ENCODE results near the gene DDX43. TPM values are rescaled to one million over a fixed set of nuclear protein-coding genes. Genes with fewer than 3 reads are reported as not detected.
A peak's percentile ranks its signal among the peaks of the same experiment; 100 is the strongest.
"Not testable (repeated sequence)": the region's sequence is repeated elsewhere in the genome, so short reads cannot be mapped to it uniquely, and the experiment has no call there.

DDX43 gene
- total RNA-seq, 1 donor from 2014 or later = 0.62 TPM

DNA sequence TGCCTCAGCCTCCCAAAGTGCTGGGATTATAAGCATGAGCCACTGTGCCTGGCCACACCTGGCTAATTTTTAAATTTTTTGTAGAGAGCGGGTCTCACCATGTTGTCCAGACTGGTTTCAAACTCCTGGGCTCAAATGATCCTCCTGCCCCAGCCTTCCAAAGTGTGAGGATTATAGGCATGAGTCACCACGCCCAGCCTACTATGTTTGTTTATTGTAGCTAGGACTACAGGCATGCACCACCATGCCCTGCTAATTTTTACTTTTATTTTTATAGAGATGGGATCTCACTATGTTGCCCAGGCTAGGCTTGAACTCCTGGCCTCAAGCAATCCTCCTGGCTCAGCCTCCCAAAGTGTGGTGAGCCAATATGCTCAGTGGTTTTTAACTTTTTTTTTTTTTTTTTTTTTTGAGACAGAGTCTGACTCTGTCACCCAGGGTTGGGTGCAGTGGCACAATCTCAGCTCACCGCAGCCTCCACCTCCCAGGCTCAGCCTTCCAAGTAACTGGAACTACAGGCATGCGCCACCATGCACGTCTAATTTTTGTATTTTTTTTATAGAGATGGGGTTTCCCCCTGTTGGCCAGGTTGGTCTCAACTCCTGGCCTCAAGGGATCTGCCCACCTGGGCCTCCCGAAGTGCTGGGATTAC, 12.0 kb upstream of the DDX43 start:
- no peak for ATAC-seq (ENCODE audit: poor library complexity)
- intact Hi-C loops (cut with DNase I) = no loop called here
- no peak for DNase-seq

DNA sequence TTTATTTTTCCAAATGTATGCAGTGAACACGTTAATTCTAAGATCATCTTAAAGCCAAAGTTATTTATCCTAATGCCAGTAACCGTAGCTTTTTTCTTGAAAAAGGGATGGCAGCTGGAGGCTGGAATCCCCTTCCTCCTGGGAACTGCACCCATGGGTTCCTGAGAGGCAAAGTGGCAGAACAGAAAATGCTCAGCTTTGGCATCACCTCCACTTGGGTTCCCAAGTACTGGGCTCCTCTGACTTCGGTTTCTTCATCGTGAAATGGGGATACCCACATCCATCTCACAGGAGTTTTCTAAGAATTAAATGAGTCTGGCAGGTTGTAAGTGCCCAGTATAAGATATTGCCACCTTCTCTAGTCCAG, 6.2 kb upstream of the DDX43 start:
- intact Hi-C loops (cut with DNase I) = no loop called here
- ATAC-seq (ENCODE audit: poor library complexity) = peak; percentile 15
- DNase-seq = no peak

DNA sequence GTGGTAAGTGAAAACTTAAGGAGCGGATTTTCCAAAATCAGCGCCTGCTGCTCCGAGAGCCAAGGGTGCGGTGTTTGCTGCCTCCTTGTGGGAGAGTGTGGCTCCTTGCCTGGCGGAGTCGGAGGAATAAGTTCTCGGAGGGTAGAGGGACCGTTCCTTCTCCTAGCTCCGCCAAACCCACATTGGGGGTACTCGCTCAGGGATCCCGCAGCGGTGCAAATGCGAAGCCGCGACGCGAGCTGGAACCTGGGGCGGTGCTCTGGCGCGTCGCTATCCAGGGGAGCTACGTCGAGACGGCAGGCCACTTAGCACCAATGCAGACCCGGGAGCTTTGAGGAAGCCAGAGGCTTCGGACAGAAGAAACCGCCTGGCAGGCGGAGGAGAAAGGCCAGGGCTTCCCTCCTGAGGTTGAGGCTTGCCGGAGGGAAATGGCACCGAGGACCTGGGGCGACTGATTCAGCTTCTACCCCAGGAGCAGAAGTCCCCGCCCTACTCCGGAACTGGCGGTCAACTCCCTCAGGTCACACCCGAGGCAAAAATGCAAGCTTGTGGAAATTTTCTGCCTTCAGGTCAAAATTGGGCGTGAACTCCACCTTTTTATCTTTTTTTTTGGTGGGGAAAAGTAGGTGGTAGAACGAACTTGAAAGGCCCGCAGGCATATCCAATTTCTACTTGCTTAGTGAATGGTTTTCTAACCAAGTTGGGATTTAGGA, 5.7 kb upstream of the DDX43 start:
- peak; percentile 59 for DNase-seq
- peak; percentile 80 for ATAC-seq (ENCODE audit: poor library complexity)
- intact Hi-C loops (cut with DNase I) = no loop called here

DNA sequence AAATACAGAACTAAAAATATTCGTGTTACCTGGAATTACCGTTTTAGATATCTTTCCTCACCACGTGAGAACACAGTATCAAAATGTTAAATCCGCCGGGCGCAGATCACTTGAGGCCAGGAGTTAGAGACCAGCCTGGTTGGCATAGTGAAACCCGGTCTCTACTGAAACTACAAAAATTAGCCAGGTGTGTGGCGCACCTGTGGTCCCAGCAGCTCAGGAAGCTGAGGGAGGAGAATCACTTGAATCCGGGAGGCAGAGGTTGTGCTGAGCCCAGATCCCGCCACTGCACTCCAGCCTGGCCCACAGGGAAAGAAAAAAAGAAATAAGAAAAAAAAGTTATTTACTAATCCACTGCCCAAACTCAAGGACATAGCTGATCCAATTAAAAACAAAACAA, 4.8 kb upstream of the DDX43 start:
- DNase-seq (no peak), ATAC-seq (ENCODE audit: poor library complexity) (no peak)
- intact Hi-C loops (cut with DNase I) = no loop called here

DNA sequence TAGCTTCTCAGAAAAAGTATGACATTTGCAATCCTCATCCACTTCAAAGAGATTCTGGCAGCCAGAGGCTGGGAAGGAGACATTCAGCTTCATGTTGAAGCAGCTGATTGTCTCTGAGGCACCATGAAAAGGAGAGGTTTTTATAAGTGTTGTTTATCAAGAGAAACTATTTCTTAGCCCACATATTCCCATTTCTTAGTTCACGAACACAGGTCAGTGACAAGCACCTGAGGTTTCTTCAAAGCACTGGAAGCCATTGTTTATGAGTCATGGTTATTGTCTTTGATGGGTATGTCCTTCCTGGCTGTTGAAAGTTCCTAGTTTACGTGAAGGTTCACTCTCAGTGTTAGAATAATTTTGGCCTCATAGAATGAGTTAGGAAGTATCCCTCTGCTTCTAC, 3.0 kb upstream of the DDX43 start:
- DNase-seq (no peak), ATAC-seq (ENCODE audit: poor library complexity) (no peak)
- intact Hi-C loops (cut with DNase I) = no loop called here

DNA sequence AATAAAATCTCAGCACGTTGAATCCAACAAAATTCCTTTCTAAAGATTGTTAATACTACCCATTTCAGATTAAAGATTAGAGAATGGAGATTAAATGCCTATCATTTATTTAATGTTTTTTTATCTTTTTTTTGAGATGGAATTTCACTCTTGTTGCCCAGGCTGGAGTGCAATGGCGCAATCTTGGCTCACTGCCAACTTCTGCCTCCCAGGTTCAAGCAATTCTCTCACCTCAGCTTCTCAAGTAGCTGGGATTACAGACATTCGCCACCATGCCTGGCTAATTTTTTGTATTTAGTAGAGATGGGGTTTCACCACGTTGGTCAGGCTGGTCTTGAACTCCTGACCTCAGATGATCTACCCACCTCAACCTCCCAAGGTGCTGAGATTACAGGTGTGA, 2.4 kb upstream of the DDX43 start:
- DNase-seq; ATAC-seq (ENCODE audit: poor library complexity); intact Hi-C loops (cut with DNase I): not testable (repeated sequence)

DNA sequence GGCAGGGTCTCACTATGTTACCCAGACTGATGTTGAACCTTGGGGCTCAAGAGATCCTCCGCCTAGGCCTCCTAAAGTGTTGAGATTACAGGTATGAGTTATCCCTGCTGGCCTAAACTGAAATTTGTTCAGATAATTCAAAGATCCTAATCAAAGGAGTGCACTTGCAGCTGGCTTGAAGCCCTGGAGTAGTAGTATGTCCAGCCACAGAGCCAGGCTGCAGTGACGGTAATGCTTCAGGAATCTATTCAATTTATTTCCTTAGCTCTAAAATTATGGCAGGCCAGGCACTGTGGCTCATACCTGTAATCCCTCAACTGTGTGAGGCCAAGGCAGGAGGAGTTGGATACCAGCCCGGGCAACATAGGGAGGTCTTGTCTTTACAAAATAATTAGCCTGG, 1.4 kb upstream of the DDX43 start:
- ATAC-seq (ENCODE audit: poor library complexity) (no peak), DNase-seq (no peak)
- intact Hi-C loops (cut with DNase I) = no loop called here

DNA sequence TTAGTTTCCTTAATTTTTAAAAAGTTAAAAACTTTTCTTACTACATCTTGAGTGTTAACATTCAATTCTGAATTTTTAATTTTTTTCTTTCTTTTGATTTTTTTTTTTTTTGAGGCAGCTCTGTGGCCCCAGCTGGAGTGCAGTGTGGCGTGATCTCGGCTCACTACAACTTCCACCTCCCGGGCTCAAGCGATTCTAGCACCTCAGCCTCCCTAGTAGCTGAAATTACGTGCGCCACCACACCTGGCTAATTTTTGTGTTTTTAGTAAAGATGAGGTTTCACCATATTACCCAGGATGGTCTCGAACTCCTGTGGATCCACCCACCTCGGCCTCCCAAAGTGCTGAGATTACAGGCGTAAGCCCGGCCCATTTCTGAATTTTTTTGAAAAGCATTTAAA, 1.2 kb downstream of the DDX43 start:
- no peak for ATAC-seq (ENCODE audit: poor library complexity)
- intact Hi-C loops (cut with DNase I) = no loop called here
- DNase-seq = no peak

DNA sequence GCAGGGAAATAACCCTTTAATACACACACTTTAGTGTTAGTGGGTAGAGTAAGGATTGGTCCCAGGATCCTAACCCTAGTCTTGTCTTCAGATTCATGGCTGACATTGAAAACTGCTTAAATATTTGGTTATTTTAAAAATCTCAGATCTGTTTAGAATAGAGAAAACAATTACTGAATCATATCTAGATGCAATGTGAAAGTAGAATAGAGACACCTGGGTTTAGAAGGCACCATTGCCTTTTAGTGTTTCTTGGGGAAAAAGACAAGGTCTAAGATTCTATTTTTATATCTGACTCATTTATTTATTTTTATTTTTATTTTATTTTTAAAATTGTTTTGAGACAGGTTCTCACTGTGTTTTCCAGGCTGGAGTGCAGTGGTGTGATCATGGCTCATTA, 6.0 kb downstream of the DDX43 start:
- no peak for DNase-seq
- ATAC-seq (ENCODE audit: poor library complexity) = no peak
- intact Hi-C loops (cut with DNase I) = no loop called here

DNA sequence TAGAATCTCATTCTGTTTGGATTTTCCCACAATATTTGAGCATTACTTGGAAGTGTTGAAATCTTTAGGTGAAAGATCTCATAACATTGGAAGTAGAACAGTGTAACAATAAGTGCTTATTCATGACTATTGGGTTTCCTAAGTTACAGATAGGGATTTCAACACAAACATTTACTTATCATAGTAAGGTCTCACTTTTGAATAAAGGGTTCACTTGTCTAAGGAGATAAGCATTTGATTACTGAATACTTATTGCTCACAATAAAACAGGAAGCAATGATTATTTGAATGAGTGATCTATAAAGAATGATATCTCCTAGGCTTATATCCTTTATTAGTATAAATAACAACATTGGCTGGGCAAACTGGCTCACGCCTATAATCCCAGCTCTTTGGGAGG, 14.8 kb downstream of the DDX43 start:
- DNase-seq (no peak), ATAC-seq (ENCODE audit: poor library complexity) (no peak)
- intact Hi-C loops (cut with DNase I) = no loop called here

DNA sequence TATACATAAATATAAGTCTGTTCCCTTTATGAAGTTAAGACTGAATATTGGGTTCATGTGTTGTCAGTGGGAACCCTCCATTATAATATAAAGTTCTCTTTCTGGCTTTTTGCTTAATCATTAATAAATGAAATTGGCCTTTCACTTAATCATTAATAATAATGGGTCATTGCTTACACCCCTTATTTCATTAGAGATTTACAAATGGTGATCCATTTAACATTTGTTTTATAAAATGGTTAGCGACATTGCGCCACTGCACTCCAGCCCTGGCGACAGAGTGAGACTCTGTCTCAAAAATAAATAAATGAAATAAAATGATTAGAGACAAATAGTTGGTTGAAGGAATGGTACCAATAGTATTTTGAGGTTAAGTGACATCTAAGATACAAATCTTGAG, 18.5 kb downstream of the DDX43 start:
- ATAC-seq (ENCODE audit: poor library complexity) (no peak), DNase-seq (no peak)
- intact Hi-C loops (cut with DNase I) = no loop called here

DNA sequence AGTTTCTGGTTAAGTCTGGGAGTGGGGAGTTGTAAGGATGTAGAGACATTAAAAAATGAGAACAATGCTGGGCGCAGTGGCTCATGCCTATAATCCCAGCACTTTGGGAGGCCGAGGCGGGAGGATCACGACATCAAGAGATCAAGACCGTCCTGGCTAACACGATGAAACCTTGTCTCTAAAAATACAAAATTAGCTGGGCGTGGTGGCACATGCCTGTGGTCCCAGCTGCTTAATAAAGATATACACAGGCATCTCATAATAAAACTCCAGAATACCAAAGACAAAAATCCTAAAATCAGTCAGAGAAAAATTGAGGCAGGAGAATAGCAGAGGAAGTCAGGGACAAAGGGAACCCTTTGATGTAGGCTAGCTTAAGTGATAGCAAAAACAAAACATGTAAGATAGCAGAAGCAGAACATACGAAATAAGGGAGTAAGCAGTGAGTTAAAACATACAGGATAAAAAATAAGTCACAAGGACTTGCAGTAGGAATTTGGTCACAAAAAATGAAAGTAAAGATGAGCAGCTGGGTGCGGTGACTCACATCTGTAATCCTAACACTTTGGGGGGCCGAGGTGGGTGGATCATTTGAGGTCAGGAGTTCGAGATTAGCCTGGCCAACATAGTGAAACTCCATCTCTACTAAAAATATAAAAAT, 23.6 kb downstream of the DDX43 start:
- ATAC-seq (ENCODE audit: poor library complexity) (no peak), DNase-seq (no peak)
- intact Hi-C loops (cut with DNase I) = no loop called here

DNA sequence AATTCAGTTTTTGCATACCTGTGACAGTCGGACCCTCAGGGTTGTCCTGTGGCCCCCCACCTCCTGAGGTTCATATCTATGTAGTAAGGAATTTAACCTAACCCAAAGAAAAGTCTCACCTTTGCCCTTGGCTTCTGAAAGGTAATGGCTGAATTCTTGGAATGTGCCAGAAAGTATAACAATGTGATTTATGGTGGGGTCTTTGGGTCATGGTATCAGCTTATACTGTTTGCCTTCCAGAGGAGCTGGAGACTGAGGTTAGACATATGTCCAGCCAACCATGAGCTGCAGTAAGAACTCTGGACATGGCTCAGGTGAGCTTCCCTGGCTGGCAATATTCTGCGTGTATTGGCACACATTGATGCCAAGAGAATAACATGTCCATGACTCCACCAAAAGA, 26.9 kb downstream of the DDX43 start:
- DNase-seq = no peak
- no peak for ATAC-seq (ENCODE audit: poor library complexity)
- intact Hi-C loops (cut with DNase I) = no loop called here

DNA sequence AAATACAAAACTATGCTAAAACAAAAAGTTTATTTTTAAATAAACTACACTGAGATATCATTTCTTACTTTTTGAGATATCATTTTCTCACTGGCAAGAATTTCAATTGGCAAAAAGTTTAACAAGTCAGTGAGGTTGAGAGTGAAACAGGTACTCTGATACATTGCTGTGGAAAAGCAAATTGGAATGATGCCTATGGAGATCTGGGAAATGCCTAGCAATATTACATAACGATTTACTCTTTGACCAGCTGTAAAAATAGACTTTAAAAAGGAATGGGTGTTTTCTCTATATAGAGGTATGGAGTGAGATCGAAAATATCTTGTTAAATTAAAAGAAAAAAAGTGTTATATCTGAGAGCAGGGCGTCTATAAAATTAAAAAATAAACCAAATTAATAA, 40.6 kb downstream of the DDX43 start:
- DNase-seq (no peak), ATAC-seq (ENCODE audit: poor library complexity) (no peak)
- intact Hi-C loops (cut with DNase I) = no loop called here

DNA sequence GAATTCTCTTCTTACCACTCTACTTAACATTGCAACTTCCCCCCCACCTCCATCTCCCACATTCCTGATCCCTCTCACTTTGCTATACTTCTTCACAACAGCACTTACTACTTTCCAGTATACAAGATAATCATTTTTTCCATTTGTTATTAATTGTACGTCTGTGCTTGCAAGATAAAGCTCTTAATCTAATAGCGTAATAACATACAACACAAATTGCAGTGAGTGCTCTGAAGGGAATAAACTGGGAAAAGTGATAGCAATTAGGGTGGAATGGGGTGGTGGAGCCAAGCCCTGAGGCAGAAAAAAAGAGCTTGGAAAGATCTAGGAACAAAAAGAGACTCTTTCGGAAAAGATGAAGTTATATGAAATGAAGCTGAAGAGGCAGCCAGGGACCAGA, 48.9 kb downstream of the DDX43 start:
- no peak for ATAC-seq (ENCODE audit: poor library complexity)
- no peak for DNase-seq
- intact Hi-C loops (cut with DNase I) = no loop called here

DNA sequence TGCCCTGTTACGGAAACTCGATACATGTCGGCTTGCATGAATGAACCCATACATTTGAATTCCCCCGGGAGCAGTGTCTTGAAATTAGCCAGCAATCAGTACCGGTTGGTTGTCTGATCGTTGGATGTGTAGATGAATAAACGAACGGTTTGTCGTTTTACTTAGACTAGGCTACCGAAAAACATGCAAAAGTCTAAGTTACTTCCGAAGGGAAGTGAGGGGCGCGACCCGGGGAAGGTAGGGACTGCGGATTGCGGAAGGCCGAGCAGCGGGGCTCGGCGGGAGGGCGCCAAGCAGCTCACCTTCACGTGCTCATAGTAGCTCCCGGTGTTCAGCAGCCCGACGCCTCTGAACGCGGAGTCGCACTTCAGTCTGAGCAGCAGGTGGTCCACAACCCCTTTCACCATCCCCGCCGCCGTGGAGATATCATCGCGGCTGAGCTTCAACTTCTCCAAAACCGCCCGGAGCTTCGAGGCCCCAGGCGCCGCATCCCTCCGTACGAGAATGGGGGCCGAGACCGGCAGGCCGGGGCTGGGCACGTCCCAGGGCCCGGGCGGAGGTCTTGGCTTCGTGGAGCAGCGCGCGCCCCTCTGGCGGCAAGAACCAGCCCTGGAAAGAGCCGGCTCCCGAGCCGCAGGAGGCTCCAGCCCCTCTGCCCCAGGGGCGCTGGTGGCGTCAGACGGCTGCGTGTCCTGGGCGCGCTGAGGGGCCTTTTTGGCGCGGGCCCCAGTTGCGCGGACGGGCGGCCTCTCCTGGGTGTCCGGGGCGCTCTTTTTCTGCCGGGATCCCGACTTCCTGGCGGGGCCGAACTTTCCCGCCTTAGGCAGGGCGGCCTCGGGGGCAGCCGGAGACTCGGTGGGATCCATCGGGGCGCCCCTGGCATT, 56.8 kb downstream of the DDX43 start:
- intact Hi-C loops (cut with DNase I) = no loop called here
- DNase-seq (peak; percentile 68), ATAC-seq (ENCODE audit: poor library complexity) (peak; percentile 78)

DNA sequence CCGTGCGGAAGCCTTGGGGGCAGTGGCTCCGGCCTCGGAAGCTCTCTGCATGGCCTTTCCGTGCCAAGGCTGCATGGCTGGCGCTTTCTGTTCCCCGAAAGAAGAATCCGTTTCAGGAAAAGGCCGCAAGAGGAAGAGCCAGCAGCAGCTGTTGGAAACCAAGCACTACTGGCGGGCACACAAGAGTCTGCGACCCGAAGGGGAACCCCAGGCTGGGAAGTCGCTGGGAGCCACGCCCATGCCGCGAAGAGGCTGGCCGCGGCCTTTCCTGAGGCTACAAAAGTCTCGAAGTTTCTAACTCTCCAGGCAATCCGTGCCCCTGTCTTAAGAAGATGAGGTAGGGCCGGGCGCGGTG, 57.5 kb downstream of the DDX43 start, which contains the start of gene CGAS:
TSS of gene CGAS (minus strand) at position 191 of the 355 bp plus-strand sequence. CDS start at position 75, 116 bp downstream.
- ATAC-seq (ENCODE audit: poor library complexity) = peak; percentile 93
- intact Hi-C loops (cut with DNase I) = no loop called here
- peak; percentile 91 for DNase-seq

DNA sequence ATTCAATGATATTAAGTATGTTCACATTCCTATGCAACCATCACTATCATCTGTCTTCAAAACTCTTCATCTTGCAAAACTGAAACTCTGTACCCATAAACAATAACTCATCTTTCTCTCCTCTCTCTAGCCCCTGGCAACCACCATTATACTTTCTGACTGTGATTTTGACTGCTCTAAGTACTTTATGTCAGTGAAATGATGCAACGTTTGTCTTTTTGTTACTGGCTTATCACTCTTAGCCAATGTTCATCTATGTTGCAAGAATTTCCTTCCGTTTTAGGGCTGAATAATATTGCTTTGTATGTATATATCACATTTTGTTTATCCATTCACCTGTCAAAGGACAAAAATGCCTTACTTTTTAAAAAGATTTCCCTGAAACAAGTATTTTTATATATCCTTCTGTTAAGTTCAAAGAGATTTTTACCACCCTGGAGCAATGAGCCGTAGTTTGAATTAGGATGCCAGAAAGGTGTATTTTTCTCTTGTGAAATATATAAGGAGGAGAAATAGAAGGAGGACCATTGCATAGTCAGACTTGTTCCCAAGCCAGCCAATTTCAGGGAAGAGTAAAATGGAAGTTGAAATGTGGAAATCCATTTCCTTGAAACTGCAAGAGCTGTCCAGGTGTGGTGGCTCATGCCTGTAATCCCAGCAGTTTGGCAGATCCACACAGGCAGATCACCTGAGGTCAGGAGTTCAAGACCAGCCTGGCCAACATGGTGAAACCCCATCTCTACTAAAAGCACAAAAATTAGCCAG, 61.4 kb downstream of the DDX43 start:
- intact Hi-C loops (cut with DNase I) = no loop called here
- no peak for DNase-seq
- no peak for ATAC-seq (ENCODE audit: poor library complexity)

DNA sequence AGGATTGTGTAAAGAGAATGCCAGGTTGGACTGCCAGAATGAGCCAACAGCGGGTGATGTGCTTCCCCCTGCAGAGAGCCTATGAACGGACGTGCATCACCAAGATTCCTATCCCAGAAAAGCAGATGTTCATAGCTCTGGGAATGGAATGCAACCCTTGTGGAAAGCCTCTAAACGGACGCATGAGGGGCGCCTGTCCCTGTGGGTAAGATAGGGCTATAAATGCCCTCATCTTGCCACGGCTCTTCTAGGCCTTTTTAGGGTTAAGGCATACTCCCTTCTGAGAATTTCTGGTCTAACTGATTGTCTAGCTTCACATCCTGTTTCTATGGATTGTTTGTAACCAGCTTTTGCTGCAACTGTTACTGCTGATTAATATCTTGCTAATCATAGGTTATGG, 64.8 kb downstream of the DDX43 start:
- DNase-seq = not testable (repeated sequence)

More for the DNA sequence above, 64.8 kb downstream of the DDX43 start:
- intact Hi-C loops (cut with DNase I); ATAC-seq (ENCODE audit: poor library complexity): not testable (repeated sequence)

All from Right ventricle myocardium superior (tissue), 1 donor.